K562 (cell line): Measurements from ENCODE around the gene PKD1.

ENCODE experiments used
- CHD2 ChIP-seq: IDR thresholded peaks from 2 replicates; pipeline ENCODE4 v1.6.1; 2011; ENCODE audit warnings: low read depth, low read length
- EZH2 ChIP-seq: IDR thresholded peaks from 2 replicates; pipeline ENCODE4 v1.6.1; 2012; ENCODE audit warnings: low read depth, mild to moderate bottlenecking, inconsistent platforms, low read length, borderline replicate concordance
- HNRNPK ChIP-seq: fragments of 200-400 bp; formaldehyde crosslinking; IDR thresholded peaks from one replicate; pipeline ENCODE4 v1.6.1; 2018; ENCODE audit warnings: mild to moderate bottlenecking, low read depth, low read length; ENCODE audit not compliant: poor library complexity, severe bottlenecking
- REST ChIP-seq, 2 experiments: fragments of 450-650 bp; formaldehyde crosslinking in 1 of 2; IDR thresholded peaks; 2 replicates each; pipeline versions ENCODE4 v1.4.0 to v1.6.1; 2014 to 2020; ENCODE audit warnings: mild to moderate bottlenecking in 2 of 2, borderline replicate concordance in 1 of 2, low read depth in 1 of 2
- TAF1 ChIP-seq: IDR thresholded peaks from 2 replicates; pipeline ENCODE4 v1.6.1; 2011; ENCODE audit warnings: mild to moderate bottlenecking, low read length, moderate library complexity; ENCODE audit not compliant: insufficient read depth, control insufficient read depth, severe bottlenecking; ENCODE audit errors: extremely low read depth
- TARDBP ChIP-seq: fragments of 450-650 bp; IDR thresholded peaks from 2 replicates; pipeline ENCODE4 v1.6.1; 2016
- ZBTB12 ChIP-seq: fragments of 250-450 bp; sonication (Bioruptor Pico); IDR thresholded peaks from 2 replicates; pipeline ENCODE4 v1.4.0; 2020
- ZBTB33 ChIP-seq: sonication (generic); formaldehyde crosslinking; IDR thresholded peaks from 2 replicates; pipeline ENCODE4 v1.8.1; 2023; ENCODE audit warnings: mild to moderate bottlenecking, missing genetic modification reagents
- ZNF318 ChIP-seq, 2 experiments: fragments of 450-650 bp; IDR thresholded peaks; 2 replicates each; pipeline ENCODE4 v1.6.1; 2016; ENCODE audit warnings: mild to moderate bottlenecking in 2 of 2, borderline replicate concordance in 1 of 2, low read depth in 1 of 2, moderate library complexity in 1 of 2
- ZNF324 ChIP-seq: fragments of 250-450 bp; sonication (Bioruptor Pico); IDR thresholded peaks from 2 replicates; pipeline ENCODE4 v1.4.0; 2020; ENCODE audit warnings: mild to moderate bottlenecking

GRCh38 chr16:2091547-2092255 lies 44.0 kb downstream of the PKD1 start:
- peak; percentile 15; the same call in 1 of the 2 replicates for TF ChIP-seq ZBTB33 (CRISPR knock-in tag)
- TF ChIP-seq HNRNPK, result no peak
- TF ChIP-seq EZH2, result no peak
- TF ChIP-seq TARDBP, result no peak
- no peak for TF ChIP-seq TAF1
- TF ChIP-seq ZNF324 (CRISPR knock-in tag), result no peak
- TF ChIP-seq ZNF318 (IDR thresholded peaks at IDR 0.05; ENCODE audit: borderline replicate concordance in 1 of 2, low read depth in 1 of 2), result no peak
- no peak for TF ChIP-seq REST (IDR thresholded peaks at IDR 0.05; ENCODE audit: borderline replicate concordance)
- no peak for TF ChIP-seq REST (CRISPR knock-in tag; IDR thresholded peaks at IDR 0.05; ENCODE audit: low read depth)
- TF ChIP-seq ZBTB12 (CRISPR knock-in tag), result no peak
- TF ChIP-seq CHD2, result no peak
